NCI-H2107 (cell line): Measurements from ENCODE around the gene TCF4.
A peak's percentile ranks its signal among the peaks of the same experiment; 100 is the strongest.

Source experiments
- DNase-seq: peaks from one replicate; lab custom pipeline; 2025; lab: John Stamatoyannopoulos, UW

TCF4 gene

DNA sequence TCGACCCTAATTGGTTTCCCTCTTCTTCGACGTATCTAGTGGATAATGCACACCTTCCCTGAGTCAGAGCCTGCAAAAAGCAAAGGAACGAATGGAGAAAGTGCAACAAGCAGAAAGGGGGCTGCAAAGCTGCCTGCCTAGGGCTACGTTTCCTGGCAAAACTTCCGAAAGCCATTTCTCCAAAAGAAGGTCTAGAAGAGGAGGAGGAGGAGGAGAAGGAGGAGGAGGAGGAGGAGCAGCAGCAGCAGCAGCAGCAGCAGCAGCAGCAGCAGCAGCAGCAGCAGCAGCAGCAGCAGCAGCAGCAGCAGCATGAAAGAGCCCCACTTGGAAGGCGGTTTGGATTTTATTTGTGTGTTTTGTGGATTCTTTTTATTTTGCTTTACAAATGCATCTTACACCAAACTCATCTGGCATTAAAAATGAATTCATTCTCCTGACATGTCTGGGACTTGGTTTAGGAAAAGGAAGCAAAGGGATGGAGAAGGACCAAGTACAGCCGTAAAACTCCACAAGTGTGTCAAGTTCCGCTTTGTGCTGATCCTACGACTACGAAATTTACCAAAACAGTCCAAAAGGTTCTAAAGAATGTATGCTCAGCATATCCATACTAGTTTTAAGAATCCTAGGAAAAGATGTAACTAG, 2.0 kb downstream of the TCF4 start:
- DNase-seq: no peak

DNA sequence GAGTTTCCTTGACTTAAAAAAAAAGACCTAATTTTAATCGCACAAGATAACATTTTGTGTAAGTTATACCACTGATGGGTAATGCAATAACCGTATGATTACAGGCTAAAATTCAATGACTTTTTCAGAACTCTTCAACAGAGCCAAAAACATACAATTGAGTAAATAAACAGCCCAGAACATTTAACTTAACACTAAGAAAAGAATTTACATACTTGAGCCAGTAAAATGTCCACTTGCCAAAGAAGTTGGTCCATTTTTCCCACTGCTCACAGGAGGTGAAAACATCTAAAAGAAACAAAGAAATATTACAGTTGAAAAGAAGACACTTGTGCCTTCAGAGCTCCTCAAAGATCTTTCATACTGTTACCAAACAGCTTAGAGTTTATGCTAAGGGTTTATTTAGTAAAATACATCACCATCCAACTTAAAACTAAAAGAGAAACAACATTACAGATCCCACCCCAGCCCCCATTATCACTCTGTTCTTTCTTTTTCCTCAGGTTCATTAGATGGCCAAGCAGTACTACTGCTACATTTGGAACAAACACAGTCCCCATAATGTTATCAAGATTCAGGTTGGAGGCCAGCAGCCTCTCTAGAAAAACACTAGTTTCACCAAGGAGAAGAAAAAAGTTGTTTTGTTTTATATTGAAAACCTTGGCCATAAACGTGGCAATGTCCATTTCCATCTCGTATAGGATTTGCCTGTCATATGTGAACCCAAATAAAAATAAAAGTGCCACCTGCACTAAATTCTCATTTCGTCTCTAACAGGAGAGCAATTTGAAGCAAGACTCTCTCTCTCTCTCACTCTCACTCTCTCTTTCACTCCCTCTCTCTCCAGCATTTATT, 2.7 kb downstream of the TCF4 start:
- DNase-seq: no peak

- no peak for DNase-seq
Observed at GRCh38 chr18:55584201-55584600, 3.8 kb downstream of the TCF4 start.

DNA sequence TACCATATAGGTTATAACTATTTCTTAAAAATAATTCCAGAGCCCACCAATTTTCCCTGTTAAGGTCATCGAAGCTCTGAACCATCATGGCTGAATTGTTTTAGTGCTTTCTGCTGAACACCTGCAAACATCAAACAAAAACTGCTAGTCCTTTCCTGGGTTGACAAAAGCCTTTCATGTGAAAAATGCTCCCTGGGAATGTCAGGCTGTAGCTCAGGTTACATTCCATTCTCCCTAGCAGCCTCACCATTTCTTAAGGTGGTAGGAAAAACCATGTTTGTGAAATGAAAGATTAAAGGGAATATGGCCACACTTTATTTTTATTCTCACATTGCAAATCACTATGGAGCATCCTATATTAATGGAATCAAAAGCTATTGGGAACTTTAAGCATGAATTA, 5.7 kb downstream of the TCF4 start:
- no peak for DNase-seq

- no peak for DNase-seq
Observed at GRCh38 chr18:55579501-55580270, 8.3 kb downstream of the TCF4 start.

DNA sequence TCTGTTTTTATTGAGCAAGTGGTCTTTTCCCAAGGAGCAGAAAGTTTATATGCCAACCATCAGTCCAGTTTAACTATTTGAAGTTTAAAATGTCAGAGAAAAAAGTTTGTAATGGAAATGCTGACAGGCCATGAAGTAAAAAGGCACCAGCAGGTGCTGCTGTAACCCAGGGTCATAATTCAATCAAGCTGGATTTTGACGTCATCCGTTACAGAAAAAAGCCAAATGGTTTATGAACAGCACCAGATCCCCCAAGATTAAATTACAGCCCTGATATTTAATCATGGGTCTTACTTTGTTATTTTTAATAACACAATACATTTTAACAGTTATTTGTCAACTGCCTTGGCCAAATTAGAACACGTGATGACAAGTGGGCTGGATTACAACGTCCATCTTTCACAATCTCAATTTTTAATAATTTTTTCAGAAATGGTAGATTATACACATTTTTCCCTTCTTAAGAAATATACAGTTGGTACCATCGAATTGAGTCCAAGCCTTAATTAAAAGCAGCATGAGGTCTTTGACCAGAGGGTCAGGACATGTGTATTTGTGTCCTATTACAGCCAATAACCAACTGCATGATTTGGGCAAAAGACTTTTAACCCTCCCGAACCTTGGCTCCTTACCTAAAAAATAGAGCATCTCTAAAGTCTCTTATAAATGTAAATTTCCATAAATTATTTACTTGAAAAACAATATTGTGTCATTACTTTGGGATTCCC, 10.0 kb downstream of the TCF4 start:
- no peak for DNase-seq

DNA sequence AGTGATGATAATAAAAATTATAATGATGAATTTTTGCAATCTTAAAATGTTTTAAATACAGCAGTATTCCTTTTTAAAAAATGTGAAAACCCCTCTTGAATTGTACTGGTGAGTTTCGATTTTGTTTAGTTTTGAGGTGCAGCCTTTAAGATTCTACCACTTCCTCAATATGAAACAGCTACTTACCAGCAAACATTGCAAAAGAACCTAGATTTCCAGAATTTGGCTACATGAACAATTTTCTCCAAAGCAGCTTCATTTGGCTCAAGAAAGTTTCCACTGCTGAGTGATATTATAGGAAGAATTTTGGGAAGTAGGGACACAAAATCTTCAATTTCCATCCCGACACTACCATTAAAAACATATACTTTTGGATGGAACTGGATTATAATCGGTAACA, 12.0 kb downstream of the TCF4 start:
- DNase-seq: no peak

- DNase-seq: no peak
Observed at GRCh38 chr18:55575066-55575465, 12.9 kb downstream of the TCF4 start.

- DNase-seq: no peak
Observed at GRCh38 chr18:55573386-55573785, 14.6 kb downstream of the TCF4 start.

- no peak for DNase-seq
Observed at GRCh38 chr18:55570966-55571365, 17.0 kb downstream of the TCF4 start.

DNA sequence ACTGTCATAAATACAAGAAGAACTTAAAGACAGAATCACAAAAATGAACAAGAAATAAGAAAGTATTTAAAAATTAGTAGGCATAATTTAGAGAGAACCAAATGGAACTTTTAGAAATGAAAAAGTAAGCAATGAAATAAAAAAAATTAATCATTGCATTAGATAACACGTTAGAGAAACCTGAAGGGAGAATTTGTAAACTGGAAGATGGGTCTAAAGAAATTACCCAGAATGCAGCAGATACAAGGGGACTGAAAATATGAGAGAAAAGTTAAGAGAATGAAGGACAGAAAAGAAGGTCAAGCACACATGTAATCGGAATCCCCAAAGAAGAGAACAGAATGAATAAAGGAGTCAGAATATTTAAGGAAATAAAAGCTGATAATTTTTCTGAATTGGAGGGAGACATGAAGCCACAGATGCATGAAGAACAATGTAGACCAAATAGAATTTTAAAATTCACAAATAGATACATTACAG, 21.5 kb downstream of the TCF4 start:
- no peak for DNase-seq

DNA sequence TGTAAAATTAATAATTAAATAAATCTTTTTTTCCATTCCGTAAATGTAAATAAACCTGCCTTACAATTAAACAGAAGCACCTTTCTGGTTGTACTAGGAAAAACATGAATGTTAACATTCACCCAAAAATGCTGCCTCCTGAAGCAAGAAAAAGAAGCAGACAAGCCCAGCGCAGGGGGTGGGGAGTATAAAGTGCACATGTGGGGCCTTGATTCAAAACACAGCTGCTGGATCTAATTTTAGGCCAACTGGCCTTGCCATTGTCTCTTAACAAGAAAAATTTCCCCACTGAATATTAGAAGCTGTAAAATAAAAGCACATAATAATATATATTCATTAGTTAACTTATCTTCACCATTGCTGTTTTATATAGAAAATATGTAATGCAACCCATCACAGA, 28.3 kb downstream of the TCF4 start:
- DNase-seq: no peak

DNA sequence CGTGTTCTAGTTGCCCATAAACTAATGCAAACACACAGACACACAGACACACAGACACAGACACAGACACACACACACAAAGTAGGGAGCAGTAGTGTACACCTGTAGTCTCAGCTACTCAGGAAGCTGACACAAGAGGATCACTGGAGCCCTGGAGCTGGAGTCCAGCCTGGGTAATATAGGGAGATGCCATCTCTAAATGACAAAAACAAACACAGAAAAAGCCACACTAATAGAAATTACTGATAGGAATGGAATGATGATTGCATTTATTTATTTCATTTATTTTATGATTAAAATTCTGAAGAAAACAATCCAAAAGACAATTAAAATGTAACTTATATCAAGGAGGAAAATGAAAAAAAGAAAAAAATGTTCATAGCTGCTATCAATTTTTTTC, 30.8 kb downstream of the TCF4 start:
- DNase-seq: no peak

DNA sequence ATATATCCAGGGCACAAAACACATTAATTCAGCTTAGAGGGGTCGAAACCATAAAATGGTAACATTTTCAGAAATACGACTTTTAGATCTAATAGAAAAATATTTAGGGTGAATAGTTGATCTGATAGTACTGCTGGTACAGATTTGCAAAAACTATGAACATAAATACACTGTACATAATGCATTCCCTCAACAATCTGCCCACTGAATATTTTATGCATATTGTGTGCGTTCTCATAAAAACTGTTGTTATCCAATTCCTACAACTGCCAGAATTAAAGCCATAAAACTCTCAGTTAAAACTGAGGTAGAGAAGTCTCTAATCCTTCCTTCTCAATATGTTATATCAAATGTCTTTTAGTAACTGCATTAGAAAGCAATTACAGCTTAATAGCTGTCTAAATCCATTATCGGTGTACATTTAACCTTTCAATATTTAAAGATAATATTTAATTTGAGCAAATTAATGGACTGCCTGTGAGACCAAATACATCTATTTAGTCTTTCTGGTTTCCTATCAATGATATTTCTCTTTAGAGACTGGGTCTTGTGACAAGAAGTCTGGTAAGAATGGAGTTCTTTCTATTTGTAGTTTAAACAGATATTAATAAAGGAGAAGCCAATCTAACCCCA, 32.5 kb downstream of the TCF4 start:
- no peak for DNase-seq

DNA sequence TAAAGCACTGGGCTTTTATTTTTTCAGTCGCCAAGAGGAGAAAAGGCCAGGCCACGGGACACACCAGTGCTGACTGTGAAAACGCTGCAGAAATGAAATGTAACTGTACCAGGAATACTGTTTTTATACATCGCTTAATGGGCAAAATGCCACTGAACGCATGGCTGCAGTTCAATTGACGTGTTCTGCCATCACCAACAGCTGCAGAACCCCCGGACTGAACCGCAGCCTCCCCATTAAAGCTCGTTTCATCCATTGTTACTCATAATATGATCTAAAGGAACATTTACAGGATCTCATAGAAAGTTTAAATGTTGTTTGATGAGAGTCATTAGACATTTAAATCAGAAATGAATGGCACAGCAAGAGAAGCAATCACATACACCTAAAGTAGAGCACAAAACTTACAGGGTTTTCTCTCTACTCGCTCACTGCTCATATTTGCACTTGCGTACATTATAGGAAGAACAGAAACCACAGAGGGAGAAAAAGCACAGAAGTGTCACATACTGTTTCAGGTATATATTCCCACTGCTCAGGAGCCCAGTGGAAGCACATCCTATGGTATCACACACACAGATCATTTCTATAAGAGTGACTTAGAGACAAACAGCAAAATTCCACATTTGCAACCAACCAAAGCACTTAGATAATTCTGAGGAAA, 35.3 kb downstream of the TCF4 start:
- peak; percentile 80 for DNase-seq

GRCh38 chr18:55551227-55551626, 36.8 kb downstream of the TCF4 start:
- no peak for DNase-seq

DNA sequence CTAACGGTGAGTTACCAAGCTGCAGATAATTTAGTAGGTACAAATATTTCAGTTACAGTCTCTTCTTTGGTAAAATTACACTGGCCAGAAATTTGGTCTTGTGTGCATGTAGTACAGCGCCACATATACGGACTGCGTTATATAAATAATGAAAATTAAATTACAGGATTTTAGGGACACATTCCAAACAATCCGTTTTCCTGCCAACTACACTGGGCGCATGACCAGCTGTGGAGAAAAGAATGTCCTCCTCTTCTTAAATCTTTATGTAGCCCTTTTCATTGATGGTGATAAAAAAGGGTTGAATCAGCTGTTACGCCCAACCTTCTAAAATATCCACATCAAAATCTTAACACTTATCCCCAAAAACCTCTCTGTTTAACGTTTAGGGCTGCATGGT, 37.5 kb downstream of the TCF4 start:
- no peak for DNase-seq

DNA sequence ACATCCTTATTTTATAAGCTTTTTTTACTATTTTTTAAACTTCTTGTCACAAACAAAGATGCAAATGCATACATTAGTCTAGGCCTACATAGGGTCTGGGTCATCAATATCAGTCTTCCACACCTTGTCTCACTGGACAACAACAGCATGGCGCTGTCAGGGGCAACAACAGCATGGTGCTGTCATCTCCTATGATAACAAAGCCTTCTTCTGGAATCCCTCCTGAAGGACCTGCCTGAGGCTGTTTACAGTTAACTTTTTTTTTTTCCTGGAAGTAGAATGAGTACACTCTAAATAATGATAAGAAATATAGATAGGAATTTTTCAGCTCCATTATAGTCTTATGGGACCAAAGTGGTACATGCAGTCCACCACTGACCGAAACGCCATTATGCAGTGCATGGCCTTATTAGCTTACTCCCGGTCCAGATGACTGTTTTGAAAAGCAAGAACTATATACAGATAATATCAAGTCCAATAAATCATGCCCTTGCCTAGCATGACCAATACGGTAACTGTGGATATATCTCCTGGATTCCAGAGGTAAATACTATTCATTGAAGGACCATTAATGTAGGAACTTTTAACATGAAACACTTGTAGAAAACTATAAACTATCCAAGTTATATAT, 38.4 kb downstream of the TCF4 start:
- no peak for DNase-seq

GRCh38 chr18:55547705-55548056, 40.3 kb downstream of the TCF4 start:
- no peak for DNase-seq

- no peak for DNase-seq
Observed at GRCh38 chr18:55546851-55547704, 40.9 kb downstream of the TCF4 start.
